RWPE2 (cell line): ENCODE results near the gene SMIM7.

Experiments used
- ATAC-seq: fragments of 200-7000 bp; cut with Tn5 transposase; 3 replicates; pipeline ENCODE4 v1.9.1; 2021; ENCODE audit warnings: low read depth
- DNase-seq: peaks from one replicate; pipeline ENCODE4 v3.0.0-alpha.2; 2020; ENCODE audit warnings: low spot score
- H3K27ac ChIP-seq: fragments of 450-650 bp; 2 replicates; pipeline ENCODE4 v1.5.1; 2017; ENCODE audit warnings: mild to moderate bottlenecking; ENCODE audit not compliant: poor library complexity, severe bottlenecking
- H3K27me3 ChIP-seq: fragments of 250-450 bp; sonication (Bioruptor Pico); 2 replicates; pipeline ENCODE4 v1.5.1; 2021; ENCODE audit warnings: mild to moderate bottlenecking, moderate library complexity; ENCODE audit not compliant: insufficient read depth, poor library complexity, severe bottlenecking
- H3K36me3 ChIP-seq: fragments of 250-450 bp; sonication (Bioruptor Pico); 2 replicates; pipeline ENCODE4 v1.5.1; 2020; ENCODE audit warnings: low read depth, mild to moderate bottlenecking, moderate library complexity
- H3K4me1 ChIP-seq: fragments of 250-450 bp; sonication (Bioruptor Pico); 2 replicates; pipeline ENCODE4 v1.5.1; 2021; ENCODE audit warnings: mild to moderate bottlenecking, moderate library complexity; ENCODE audit not compliant: insufficient read depth, poor library complexity, severe bottlenecking
- H3K4me3 ChIP-seq: fragments of 250-450 bp; sonication (Bioruptor Pico); 2 replicates; pipeline ENCODE4 v1.5.1; 2021; ENCODE audit warnings: mild to moderate bottlenecking, moderate library complexity; ENCODE audit not compliant: severe bottlenecking
- H3K9me3 ChIP-seq: fragments of 250-450 bp; sonication (Bioruptor Pico); 2 replicates; pipeline ENCODE4 v1.5.1; 2021; ENCODE audit warnings: mild to moderate bottlenecking, moderate library complexity; ENCODE audit not compliant: severe bottlenecking
- TF ChIP-seq, protein P1 (sequence below): fragments of 450-650 bp; IDR thresholded peaks from one replicate; pipeline ENCODE4 v1.5.1; 2017; ENCODE audit warnings: mild to moderate bottlenecking, moderate library complexity; ENCODE audit not compliant: poor library complexity, severe bottlenecking

The SMIM7 gene

GRCh38 chr19:16638666-16639065, 21.3 kb downstream of the SMIM7 start:
- H3K27me3 ChIP-seq: no peaks in the 10 kb centered on the region
- no peak overlapping the region for H3K4me3 ChIP-seq
- ATAC-seq (no peak), DNase-seq (no peak)
- peaks cover 62% of the 10 kb centered on the region for H3K36me3 ChIP-seq
- TF ChIP-seq, protein P1, sequence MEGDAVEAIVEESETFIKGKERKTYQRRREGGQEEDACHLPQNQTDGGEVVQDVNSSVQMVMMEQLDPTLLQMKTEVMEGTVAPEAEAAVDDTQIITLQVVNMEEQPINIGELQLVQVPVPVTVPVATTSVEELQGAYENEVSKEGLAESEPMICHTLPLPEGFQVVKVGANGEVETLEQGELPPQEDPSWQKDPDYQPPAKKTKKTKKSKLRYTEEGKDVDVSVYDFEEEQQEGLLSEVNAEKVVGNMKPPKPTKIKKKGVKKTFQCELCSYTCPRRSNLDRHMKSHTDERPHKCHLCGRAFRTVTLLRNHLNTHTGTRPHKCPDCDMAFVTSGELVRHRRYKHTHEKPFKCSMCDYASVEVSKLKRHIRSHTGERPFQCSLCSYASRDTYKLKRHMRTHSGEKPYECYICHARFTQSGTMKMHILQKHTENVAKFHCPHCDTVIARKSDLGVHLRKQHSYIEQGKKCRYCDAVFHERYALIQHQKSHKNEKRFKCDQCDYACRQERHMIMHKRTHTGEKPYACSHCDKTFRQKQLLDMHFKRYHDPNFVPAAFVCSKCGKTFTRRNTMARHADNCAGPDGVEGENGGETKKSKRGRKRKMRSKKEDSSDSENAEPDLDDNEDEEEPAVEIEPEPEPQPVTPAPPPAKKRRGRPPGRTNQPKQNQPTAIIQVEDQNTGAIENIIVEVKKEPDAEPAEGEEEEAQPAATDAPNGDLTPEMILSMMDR: no peak
- H3K27ac ChIP-seq: no peak overlapping the region
- no peaks in the 10 kb centered on the region for H3K4me1 ChIP-seq
- H3K9me3 ChIP-seq: no peaks in the 10 kb centered on the region

DNA sequence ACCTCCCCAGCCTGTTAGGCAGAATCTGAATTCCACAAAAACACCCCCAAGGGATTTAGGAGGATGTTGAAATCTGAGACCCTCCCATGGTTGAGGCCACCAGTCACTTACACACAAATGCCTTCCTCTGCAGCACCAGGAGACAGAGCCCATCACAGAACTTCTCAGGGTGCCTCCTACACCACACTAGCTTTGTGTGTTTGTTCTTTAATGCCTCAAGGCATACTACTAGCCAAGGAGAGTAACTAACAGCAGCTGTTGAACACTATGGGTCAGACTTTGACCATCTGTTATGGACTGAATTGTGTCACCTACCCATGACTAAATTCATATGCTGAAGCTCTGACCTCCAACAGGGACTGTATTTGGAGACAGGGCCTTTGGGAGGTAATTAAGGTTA, 22.4 kb downstream of the SMIM7 start:
- ATAC-seq: no peak
- Histone ChIP-seq H3K4me3 (no peak overlapping the region), H3K9me3 (no peaks in the 10 kb centered on the region), H3K27me3 (no peaks in the 10 kb centered on the region), H3K36me3 (peaks cover 56% of the 10 kb centered on the region), H3K4me1 (no peaks in the 10 kb centered on the region), H3K27ac (no peak overlapping the region)
- no peak for DNase-seq
- TF ChIP-seq, protein P1: no peak

DNA sequence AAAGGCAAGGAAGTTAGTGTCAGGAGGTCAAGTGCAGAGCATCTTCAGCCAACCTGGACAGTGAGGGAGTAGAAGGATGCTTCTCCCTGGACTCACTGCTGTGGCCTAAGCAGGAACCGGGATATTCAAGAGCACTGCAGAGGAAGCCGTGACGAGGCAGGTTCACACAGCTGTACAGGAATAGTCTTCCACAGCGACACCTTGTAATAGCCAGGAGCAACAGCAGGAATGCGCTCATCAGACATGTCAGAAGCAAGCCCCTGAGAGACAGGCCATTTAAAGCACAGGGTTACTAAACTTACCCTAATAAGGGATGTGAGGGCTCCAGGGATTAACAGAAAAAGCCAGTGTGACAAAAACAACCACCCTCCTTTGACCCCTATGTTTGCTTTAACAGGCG, 28.5 kb downstream of the SMIM7 start:
- Histone ChIP-seq H3K36me3 (peaks cover 19% of the 10 kb centered on the region), H3K4me1 (no peaks in the 10 kb centered on the region), H3K9me3 (no peaks in the 10 kb centered on the region), H3K27me3 (no peaks in the 10 kb centered on the region), H3K27ac (no peak overlapping the region), H3K4me3 (no peak overlapping the region)
- TF ChIP-seq, protein P1: no peak
- no peak for ATAC-seq
- no peak for DNase-seq

DNA sequence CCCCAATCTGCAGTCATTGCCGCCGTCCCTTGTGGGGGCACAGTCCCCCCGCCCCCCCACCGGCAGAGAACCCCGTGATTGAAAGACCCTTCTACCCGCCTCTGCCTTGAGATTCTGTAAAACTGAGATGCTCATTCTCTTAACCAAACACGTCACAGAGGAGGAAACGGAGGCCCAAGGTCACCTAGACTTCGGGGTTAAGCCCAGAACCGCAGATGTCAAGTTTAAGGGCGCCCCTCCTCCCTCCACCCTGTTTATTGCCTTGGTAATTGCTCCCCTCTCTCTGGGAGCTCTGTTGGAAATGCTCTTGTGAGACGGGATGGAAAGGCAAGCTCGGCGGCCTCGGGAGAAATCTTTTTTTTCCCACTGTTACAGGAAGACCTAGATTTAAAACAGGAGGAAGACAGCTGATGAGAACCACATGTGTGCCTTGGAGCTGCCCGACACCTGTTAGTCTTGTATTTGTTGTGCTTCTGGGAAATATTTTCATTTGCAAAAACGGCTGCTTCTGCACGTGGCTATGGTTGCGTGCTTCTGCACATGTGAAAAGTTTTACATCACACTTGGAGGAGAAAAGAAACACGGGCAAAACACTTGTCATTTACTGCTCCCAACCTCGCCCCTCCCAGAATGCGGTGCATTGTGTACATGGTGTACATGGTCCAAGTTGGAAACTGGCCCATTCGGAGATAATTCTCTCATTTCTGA, 30.8 kb downstream of the SMIM7 start:
- ATAC-seq (no peak), DNase-seq (no peak)
- Histone ChIP-seq H3K4me3 (peak overlapping the region; percentile 73), H3K4me1 (no peaks in the 10 kb centered on the region), H3K9me3 (no peaks in the 10 kb centered on the region), H3K36me3 (peaks cover 18% of the 10 kb centered on the region), H3K27me3 (no peaks in the 10 kb centered on the region), H3K27ac (peak overlapping the region; percentile 65)
- TF ChIP-seq, protein P1: no peak
